ENCODE data around the gene SMARCAL1. TPM values are rescaled to one million over a fixed set of nuclear protein-coding genes. Genes with fewer than 3 reads are reported as not detected.

The SMARCAL1 gene
- total RNA-seq, 1 donor from 2014 or later = 11.9 TPM

DNA sequence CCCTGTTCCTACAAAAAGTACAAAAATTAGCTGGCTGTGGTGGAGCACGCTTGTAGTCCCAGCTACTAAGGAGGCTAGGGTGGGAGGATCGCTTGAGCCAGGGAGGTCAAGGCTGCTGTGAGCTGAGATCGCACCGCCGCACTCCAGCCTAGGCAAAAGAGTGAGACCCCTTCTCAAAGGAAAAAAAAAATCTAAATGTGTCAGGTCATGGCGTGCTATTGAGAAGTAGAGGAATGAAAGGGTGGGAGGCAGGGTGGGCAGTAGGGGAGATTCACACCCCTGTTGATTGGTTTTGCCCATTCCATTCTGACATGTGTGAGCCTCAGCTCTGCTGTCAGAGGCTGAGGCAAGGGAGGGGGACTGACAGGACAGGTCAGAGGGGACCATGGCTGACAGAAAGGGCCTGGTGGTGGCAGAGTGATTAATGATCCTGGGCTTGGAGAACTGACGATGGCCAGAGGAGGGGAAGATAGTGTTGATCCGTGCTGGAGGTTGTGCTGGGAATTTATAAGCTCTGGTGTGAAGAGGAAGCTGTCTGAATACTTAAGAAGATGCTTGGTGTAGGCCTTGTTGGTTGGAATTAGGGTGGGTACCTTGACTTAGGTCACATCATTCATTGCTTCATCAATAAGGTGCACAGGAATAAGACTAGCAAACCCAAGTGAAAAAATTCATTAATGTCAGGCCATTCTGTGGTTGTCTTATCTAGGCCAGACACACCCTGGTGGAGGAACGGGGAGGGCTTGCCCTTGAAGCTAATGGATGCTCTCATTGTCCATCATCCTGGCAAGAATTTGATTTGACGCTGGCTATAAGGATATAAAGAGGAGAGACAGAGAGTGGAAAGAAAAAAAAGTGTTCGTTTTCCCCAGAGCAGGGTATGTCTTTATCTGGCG, 19.1 kb upstream of the SMARCAL1 start:
- DNase-seq (ENCODE audit: low read depth in 2 of 2) = no peak

DNA sequence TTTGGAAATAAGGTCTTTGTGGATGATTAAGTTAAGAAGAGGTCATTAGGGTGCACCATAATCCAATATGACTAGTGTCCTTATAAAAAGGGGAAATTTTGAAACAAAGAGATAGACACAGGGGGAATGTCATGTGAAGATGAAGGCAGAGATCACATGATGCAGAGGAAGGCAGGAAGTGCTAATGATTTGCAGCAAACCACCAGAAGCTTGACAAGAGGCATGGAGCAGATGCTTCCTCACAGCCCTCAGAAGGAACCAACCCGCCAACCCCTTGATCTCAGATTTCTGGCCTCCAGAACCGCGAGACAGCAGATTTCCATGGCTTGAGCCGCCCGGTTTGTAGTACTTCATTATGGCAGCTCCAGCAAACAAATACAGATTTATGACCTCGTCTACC, 17.4 kb upstream of the SMARCAL1 start:
- DNase-seq (ENCODE audit: low read depth in 2 of 2) = no peak

DNA sequence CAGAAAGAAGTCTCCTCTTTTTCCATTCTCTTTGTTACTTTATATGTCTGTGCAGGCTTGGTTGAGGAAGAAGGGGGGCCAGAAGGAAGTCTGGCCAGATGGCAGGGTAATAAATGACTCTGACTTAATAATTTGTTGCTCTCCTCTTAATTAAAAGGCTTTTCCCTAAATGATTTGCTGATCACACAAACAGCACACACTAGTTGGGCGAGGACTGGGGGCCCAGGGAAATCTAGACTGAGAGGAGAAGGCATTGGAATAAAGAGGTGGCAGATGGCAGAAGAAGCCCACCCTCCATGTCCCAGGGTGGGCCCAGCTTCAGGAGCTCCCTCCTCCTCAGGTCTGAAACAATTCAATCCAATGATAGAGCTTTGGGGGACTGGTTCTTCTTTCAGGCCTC, 12.7 kb upstream of the SMARCAL1 start:
- no peak for DNase-seq (ENCODE audit: low read depth in 2 of 2)

DNA sequence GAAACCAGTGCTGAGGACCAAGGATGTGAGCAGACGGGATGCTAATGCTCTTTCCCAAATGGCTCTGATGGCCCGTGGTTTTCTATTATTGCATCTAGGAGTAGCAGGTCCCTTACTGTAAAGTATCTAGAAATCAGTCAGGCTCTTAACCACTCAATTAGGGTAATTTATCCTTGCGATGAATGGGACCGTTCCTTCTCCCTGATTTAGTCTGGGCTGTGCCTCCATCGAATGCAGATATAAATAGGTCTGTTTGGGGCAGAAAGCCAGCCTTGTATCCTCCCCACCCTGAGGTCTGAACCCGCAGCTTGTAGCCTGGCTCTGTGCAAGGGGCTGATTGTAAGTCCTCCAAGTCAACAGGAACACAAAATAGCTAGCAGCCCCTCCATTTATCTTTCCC, 9.5 kb upstream of the SMARCAL1 start:
- DNase-seq (ENCODE audit: low read depth in 2 of 2) = no peak

DNA sequence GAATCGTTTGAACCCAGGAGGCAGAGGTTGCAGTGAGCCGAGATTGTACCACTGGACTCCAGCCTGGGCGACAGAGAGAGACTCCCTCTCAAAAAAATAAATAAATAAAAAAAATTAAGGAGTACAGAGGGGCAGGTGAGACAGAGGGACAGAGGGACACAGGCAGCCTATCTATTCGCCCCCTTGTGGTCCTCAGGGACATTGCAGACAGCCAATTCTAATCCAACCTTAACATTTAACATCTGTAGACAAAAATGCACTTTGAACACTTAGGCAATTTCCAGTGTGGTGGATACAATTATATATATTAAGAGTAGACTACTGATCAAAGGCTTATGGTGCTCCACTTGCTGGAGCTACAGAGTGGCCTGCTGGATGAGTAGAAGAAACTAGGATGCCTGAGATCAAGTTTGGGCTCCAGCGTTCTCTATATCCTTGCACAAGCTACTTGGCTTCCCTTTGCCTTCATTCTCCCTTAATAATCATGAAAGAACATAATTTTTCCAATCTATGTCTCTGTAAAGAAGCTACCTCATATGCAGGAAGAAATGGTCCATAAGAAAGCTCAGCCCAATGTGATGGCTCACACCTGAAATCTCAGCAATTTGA, 8.2 kb upstream of the SMARCAL1 start:
- DNase-seq (ENCODE audit: low read depth in 2 of 2) = peak; percentile 43 to 63

DNA sequence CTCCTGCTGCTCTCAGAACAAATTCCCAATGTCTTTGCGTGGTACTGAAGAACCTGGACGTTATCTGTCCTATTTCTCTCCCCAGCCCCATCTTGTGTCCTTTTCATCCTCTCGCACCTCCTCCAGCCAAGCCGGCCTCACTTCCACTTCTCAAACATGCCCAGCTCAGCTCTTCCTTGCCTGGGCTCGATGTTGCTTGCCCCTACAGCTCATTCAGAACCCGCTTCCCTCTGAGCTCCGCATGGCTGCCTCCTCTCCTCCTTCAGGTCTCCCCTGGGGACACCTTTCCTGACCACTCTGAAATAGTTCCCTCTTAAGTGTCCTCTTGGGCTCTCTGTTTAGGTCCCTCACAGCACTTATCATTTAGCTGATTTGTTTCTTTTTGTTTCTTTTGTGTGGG, 6.7 kb upstream of the SMARCAL1 start:
- no peak for DNase-seq (ENCODE audit: low read depth in 2 of 2)

DNA sequence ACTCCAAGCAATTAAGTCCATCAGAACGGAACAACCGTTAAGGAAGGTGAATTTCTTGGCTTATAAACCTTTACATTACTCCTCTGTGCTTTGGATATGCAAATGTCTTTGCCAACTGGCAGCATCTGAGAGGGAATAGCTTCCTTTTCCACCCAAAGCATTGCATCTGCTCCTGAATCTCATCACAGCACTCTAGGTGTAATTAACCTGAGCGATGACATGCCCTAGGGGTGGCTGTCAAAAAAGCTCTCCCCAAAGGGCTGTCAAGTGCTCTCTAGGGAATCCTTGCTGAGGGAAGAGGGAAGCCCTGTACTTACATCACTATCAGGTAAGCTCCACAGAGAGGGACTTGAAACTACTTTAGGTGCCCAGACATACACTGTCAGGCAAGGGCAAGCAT, 5.5 kb upstream of the SMARCAL1 start:
- DNase-seq (ENCODE audit: low read depth in 2 of 2) = no peak

DNA sequence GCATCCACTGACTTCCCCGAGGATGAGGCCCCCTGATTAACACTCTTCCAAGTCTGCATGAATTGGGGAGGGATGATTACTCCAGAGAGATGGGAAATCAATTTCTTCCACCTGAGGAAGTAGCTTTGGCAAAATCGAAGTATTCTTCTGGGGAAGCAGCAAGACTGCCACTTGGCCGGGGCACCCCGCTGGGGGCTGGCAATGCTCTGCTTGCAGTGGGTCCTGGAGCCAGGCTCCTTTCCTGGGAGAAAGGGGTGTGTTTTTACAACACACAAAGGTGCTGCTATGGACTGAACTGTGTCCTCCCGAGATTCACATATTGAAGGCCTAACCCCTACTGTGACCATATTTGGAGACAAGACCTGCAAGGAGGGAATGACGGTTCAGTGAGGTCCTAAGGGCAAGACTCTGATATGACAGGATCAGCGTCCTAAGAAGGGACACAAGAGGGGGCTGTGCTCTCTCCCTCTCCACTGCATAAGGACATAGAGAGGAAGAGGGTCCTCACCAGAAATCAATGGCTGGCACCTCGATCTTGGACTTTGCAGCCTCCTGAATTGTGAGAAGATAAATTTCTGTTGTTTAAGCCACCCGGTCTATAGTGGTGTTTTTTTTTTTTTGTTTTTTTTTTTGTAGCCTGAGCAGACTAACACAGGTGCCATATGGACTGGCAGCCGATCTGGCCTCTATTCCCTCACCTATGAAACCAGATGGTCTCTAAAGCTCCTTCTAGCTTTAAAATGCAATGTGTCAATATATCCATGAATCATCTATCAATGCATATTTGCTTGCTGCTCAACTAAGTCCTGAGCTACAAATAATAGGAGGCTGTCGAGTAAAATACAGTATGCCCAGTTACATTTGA, 3.6 kb upstream of the SMARCAL1 start:
- no peak for DNase-seq (ENCODE audit: low read depth in 2 of 2)

DNA sequence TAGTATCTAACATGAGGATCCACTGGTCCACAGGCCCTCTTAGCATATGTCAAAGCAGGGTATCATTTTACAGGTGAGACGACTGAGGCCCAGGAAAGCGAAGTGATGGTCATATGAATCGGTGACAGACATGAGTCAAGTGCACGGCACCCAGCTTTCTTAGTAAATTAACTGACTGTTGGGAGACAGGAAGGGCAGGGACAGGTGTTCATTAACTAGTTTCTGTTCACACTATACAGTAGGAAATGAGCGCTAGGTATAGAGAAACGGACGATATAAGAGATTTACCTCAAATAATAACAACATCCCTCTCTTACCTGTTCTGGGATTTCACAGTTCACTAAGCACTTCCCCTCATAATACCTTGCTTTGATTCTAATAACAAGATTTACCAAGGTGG, 1.7 kb upstream of the SMARCAL1 start:
- no peak for DNase-seq (ENCODE audit: low read depth in 2 of 2)

DNA sequence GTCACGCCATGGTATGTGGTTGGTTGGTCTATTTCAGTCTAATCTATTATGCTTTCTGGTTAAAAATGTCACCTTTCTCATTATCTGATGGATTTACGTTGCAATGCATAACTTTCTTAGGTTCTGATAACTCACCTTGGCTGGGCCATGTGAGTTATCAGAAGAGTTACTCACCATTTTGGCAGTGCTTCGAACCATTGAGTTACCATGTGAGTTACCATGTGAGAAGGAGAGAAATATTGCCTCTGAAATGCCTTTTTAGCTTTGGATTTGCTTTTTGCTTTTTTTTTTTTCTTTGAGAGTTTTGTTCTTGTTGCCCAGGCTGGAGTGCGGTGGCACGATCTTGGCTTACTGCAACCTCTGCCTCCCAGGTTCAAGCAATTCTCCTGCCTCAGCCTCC, 1.6 kb downstream of the SMARCAL1 start:
- no peak for DNase-seq (ENCODE audit: low read depth in 2 of 2)

DNA sequence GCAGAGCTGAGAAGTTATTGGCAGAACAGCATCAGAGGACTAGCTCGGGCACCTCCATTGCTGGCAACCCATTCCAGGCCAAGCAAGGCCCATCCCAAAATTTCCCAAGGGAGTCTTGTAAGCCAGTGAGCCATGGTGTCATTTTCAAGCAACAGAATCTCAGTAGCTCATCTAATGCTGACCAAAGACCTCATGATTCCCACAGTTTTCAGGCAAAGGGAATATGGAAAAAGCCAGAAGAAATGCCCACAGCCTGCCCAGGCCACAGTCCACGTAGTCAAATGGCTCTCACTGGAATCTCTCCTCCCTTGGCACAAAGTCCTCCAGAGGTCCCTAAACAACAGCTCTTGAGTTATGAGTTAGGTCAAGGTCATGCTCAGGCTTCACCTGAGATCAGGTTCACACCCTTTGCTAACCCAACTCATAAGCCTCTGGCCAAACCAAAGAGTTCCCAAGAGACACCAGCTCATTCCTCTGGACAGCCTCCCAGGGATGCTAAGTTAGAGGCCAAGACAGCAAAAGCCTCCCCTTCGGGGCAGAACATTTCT, 2.6 kb downstream of the SMARCAL1 start:
- no peak for DNase-seq (ENCODE audit: low read depth in 2 of 2)

DNA sequence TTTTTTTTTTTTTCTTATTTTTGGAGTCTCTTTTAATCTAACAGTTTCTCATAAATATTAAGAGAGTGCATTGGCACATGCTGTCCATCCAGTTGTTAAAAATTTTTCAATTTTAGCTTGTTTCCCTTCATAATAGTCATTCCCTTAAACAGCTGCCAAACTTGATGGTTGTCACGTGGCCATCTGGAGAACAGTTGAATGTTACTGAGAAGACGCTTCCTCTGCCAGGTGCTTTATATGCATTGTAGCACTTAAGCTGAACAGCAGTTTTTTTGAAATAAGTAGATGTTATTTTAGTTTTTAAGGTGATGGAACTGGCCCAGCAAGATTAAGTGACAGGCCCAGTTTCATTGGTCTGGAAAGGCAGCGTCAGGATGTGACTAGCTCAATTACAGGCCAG, 3.3 kb downstream of the SMARCAL1 start:
- DNase-seq (ENCODE audit: low read depth in 2 of 2) = no peak

DNA sequence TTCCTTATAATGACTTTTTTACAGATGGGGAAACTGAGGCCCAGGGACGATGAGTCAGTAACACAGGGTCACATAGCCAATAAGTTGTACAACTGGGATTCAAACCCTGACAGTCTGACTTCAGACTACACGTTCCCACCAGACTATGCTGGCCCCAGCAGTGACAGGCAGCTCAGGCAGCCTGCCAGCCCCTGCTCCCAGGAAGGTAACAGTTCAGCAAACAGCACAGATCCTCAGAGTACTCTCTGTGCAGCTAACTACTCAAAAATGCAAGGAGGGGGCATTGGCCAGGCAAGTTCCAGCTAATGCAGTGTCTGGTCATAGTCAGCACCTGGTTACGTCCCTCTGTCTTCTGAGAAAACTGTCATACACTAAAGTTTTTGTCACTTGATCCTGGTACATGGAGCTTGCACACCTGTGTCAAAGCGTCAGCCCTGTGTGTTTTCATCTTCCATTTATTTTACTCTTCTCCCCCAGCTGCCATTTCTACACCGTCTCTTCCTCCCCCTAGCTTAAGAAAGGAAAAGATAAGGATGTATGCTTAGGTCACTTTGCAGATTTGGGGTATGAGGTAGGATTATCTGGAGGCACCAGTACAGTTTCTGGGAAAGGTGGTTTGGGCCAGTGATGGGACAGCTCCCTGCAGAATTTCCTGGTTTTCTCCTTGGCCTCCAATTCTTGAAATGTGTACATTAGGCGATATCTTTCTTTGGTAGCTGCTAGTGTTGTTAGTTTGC, 4.5 kb downstream of the SMARCAL1 start:
- DNase-seq (ENCODE audit: low read depth in 2 of 2) = no peak

DNA sequence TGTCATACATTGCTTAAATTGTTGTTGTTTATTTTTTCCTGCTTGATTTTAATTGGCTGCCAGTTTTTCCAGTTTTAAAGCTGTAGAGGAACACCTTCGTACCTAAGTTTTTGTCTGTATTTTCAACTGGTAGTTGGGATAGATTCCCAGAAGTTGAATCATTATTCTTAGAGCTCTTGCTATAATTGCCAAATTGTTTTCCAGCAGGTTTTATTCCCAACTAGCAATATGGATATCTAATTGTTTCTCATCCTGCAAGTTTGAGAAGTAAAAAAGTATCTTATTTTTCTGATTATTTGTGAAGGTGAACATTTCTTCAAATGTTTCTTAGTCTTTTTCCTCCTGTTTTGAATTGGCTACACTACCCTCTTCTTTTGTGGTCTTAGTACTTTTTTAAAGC, 6.7 kb downstream of the SMARCAL1 start:
- no peak for DNase-seq (ENCODE audit: low read depth in 2 of 2)

DNA sequence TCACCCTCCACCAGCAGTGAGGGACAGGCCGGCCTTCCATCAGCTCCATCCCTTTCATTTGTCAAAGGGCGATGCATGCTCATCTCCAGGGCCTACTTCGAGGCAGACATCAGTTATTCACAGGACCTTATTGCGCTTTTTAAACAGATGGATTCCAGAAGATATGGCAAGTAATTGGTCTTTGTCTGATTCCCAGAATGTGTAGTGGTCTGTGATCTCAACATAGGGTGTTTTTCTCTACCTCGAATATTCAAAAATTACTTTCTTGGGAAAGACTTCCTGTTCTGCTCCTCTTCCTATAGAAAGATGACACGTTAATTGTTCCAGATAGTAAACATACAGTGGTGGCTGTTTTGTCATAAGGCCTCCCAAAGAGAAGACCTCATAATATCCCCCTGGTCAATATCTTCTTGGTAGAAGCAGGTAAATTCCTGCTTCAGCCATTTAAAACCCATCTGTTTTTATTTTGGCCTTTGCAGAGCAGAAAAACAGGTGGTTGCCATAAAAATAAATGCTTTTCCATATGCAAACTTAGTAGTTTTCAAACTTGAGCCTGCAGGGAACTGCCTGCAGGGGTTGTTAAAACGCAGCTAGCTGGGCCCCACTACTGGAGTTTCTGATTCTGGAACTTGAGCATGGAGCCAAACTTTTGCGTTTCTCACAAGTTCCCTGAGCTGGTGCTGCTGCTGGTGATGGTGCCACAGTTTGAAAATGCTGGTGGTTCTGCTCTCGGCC, 8.2 kb downstream of the SMARCAL1 start:
- no peak for DNase-seq (ENCODE audit: low read depth in 2 of 2)

DNA sequence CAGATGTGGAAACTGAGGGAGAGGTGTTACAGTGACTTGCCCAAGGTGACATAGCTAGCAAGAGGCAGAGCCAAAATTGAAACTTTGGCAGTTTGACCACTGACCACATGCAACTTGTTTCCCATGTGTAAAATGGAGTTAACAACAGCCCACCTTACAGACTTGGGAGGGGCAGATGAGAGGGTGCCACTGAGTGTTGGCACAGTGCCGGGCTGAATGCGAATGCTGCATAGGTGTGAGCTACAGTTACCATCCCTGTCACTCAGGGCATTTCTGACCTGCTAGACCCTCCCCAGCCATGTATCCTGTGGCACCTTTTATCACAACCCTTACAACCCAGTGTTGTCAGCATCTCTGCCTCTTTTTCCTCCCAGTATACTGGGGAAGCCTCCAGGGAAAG, 10.8 kb downstream of the SMARCAL1 start:
- DNase-seq (ENCODE audit: low read depth in 2 of 2) = no peak

DNA sequence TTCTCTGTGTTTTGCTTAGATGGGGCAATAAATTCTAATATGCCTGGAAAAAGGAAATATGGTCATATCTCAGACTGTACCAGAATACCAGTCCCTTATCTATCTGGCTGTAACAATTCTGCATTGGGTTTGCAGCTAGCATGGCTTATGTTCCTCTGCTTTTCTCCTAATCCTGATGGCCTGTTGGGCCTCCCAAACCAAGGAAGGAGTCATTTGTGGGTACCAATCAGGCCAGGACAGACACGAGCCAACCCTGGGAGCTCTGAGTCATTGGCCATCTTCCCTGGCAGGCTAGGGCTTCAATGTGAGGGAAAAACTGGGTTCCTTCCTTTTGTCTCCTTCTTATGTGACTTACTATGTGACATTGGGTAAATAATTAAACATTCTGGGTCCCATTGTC, 12.0 kb downstream of the SMARCAL1 start:
- DNase-seq (ENCODE audit: low read depth in 2 of 2) = no peak

DNA sequence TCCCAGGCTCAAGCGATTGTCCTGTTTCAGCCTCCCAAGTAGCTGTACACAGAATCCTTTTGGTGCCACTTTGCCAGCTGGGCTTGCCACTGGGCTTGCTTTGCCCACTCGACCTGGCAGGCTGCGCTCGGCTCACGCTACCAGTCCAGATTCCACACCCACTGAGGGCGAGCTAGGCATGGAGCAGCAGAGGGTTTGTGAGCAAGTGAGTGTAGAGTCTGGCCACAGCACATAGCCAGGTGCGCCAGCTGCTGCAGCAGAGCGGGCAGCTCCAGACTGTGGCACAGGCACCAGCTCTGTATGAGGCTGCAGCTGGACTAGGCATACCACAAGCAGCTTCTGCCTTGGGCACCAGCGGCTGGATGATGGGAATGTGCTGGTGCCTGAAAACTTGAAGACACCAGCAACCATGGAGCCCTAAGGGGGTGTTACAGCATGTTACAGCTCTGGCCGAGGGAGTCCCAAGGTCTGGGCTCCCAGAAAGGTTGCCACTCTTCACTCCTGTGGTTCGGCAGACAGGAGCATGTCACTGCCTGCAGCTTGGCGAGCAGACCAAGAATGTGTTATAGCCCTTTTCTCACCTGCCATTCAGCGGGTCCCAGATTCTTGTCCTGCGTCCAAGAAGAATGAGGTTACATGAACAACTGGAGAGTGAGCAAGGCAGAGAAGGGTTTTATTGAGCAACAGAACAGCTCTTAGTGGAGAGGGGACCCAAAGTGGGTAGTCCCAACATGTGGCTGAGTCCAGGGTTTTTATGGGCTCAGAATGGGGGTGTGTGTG, 12.9 kb downstream of the SMARCAL1 start:
- DNase-seq (ENCODE audit: low read depth in 2 of 2) = no peak

DNA sequence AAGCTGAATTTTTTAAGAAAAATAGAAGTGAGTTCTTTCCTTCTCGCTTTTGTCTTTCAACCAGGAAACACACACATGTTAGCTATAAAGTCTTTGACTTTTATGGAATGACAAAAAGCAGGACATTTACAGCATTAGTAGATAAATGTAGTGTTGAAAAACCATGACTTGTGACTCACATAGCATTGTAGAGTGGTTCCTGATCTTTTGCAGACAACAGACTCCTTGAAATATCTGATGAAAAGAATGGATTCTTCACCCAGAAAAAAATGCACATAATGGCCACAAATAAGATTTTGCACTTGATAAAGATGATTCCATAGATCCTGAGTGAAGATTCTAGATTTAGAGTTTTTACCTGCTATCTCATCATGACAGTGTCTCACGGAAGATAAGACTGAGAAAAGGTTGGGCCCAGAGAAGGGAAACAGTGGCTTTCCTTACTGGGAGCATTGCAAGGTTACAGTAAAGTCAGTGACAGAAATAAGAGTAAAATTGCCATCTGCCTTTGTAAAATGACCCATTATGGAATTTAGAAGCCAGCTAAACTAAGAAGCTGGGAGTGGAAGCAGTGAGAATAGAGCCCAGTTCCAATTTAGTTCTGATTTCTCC, 14.0 kb downstream of the SMARCAL1 start:
- no peak for DNase-seq (ENCODE audit: low read depth in 2 of 2)
